Measurements from ENCODE around the gene TRAF1.

GRCh38 chr9:120895951-120896350 lies 30.6 kb downstream of the TRAF1 start:
- TF ChIP-seq GATA2 (IDR thresholded peaks at IDR 0.05; ENCODE audit: low read depth, low read length): no peak
- TF ChIP-seq GATA3 (IDR thresholded peaks at IDR 0.05; ENCODE audit: low read depth, low read length): no peak
